Measurements from ENCODE around the gene DIAPH3.

Gene DIAPH3

GRCh38 chr13:60134376-60134775 lies 29.4 kb downstream of the DIAPH3 start:
- Histone ChIP-seq H3K4me3 (ENCODE audit: low read length, poor library complexity, severe bottlenecking) (no peak overlapping the region), H3K36me3 (ENCODE audit: insufficient read depth, low read length) (peaks cover 23% of the 10 kb centered on the region; the same call in 1 of the 2 replicates), H3K9me3 (ENCODE audit: insufficient read depth, low read depth, low read length) (no peaks in the 10 kb centered on the region), H4K20me1 (ENCODE audit: insufficient read depth, low read length, poor library complexity, severe bottlenecking) (no peaks in the 10 kb centered on the region), H3K79me2 (ENCODE audit: insufficient read depth, low read length) (peaks cover 47% of the 10 kb centered on the region), H3K9ac (ENCODE audit: low read depth, low read length, poor library complexity, severe bottlenecking) (no peak overlapping the region), H3F3A (ENCODE audit: low read depth) (no peaks in the 10 kb centered on the region), H3K27me3 (ENCODE audit: insufficient read depth, low read length, poor library complexity, severe bottlenecking) (no peaks in the 10 kb centered on the region), H3K4me2 (ENCODE audit: low read depth, low read length, poor library complexity, severe bottlenecking) (peak overlapping the region; percentile 5), H3K9me2 (replicated peaks; ENCODE audit: low read depth, low read length) (no peaks in the 10 kb centered on the region), H2AFZ (ENCODE audit: low read length) (no peak overlapping the region), H3K4me1 (ENCODE audit: insufficient read depth, low read length, poor library complexity, severe bottlenecking) (peaks cover 13% of the 10 kb centered on the region)
- TF ChIP-seq, protein P1, sequence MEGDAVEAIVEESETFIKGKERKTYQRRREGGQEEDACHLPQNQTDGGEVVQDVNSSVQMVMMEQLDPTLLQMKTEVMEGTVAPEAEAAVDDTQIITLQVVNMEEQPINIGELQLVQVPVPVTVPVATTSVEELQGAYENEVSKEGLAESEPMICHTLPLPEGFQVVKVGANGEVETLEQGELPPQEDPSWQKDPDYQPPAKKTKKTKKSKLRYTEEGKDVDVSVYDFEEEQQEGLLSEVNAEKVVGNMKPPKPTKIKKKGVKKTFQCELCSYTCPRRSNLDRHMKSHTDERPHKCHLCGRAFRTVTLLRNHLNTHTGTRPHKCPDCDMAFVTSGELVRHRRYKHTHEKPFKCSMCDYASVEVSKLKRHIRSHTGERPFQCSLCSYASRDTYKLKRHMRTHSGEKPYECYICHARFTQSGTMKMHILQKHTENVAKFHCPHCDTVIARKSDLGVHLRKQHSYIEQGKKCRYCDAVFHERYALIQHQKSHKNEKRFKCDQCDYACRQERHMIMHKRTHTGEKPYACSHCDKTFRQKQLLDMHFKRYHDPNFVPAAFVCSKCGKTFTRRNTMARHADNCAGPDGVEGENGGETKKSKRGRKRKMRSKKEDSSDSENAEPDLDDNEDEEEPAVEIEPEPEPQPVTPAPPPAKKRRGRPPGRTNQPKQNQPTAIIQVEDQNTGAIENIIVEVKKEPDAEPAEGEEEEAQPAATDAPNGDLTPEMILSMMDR (conservative IDR thresholded peaks at IDR 0.05; ENCODE audit: low read length) = peak; percentile 69
- no peak for TF ChIP-seq EZH2phosphoT487 (IDR thresholded peaks at IDR 0.05; ENCODE audit: borderline replicate concordance)

DNA sequence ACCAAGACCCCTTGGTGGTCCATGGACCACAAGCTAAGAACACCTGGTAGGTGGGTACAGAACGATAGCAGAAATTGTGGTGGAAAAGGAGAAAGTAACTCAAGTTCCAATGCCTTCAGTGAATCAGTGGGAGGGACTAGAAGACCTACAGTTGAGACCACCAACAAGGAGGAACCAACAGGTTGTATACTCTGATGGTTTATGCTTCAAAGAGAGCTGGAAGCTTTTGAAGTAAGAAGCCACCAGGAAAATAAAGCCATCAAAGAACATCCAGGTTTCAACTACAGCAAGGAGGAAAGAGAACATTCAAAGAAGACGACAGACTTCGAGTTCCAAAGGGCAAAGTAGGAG lies 42.4 kb downstream of the DIAPH3 start:
- Histone ChIP-seq H2AFZ (ENCODE audit: low read length) (no peak overlapping the region), H3K27me3 (ENCODE audit: insufficient read depth, low read length, poor library complexity, severe bottlenecking) (no peaks in the 10 kb centered on the region), H3K4me3 (ENCODE audit: low read length, poor library complexity, severe bottlenecking) (peak overlapping the region; percentile 25), H3K9me3 (ENCODE audit: insufficient read depth, low read depth, low read length) (0 out of 2 replicates have a peak, but pooled peaks cover under 1% of the 10 kb centered on the region), H3K79me2 (ENCODE audit: insufficient read depth, low read length) (peaks cover 13% of the 10 kb centered on the region), H3F3A (ENCODE audit: low read depth) (peaks cover 8% of the 10 kb centered on the region), H4K20me1 (ENCODE audit: insufficient read depth, low read length, poor library complexity, severe bottlenecking) (no peaks in the 10 kb centered on the region), H3K4me1 (ENCODE audit: insufficient read depth, low read length, poor library complexity, severe bottlenecking) (peaks cover 30% of the 10 kb centered on the region), H3K4me2 (ENCODE audit: low read depth, low read length, poor library complexity, severe bottlenecking) (peak overlapping the region; percentile 64), H3K9ac (ENCODE audit: low read depth, low read length, poor library complexity, severe bottlenecking) (no peak overlapping the region), H3K36me3 (ENCODE audit: insufficient read depth, low read length) (peaks cover 1% of the 10 kb centered on the region), H3K9me2 (replicated peaks; ENCODE audit: low read depth, low read length) (no peaks in the 10 kb centered on the region)
- TF ChIP-seq, protein P1 (conservative IDR thresholded peaks at IDR 0.05; ENCODE audit: low read length) = no peak
- TF ChIP-seq EZH2phosphoT487 (IDR thresholded peaks at IDR 0.05; ENCODE audit: borderline replicate concordance) = no peak

DNA sequence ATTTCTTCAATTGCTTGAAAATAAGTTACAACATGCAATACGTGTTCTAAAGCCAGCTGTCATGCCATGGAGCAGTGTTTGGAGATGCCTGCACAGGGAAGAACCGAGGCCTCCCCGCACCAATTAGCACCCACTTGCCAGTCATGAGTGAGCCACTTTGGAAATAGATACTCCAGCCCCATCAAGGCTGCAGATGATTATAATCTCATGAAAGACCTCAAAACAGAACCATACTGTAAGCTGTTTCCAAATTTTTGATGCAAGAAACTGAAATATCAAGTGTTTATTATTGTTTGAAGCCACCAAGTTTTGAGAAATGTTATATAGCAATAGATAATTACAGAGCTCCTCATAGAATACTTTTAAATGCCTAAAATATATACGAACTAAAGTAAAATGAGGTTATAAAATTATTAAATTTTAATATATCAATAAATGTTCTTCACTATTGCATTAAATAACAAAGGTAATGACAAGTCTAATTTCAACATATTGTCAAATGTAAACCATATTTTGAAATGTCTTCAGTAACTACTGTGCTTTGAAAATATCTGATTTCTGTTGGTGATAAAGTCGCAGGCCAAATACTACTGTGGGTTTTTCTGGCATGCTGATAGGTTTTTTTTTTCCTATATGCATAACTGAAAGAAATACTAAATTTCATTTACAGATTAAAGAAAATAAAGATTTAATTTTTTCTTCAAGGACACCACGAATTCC lies 43.0 kb downstream of the DIAPH3 start:
- Histone ChIP-seq H3K79me2 (ENCODE audit: insufficient read depth, low read length) (peaks cover 11% of the 10 kb centered on the region), H2AFZ (ENCODE audit: low read length) (no peak overlapping the region), H3K9me2 (replicated peaks; ENCODE audit: low read depth, low read length) (no peaks in the 10 kb centered on the region), H3K4me2 (ENCODE audit: low read depth, low read length, poor library complexity, severe bottlenecking) (peak overlapping the region; percentile 64), H3K4me1 (ENCODE audit: insufficient read depth, low read length, poor library complexity, severe bottlenecking) (peaks cover 30% of the 10 kb centered on the region), H4K20me1 (ENCODE audit: insufficient read depth, low read length, poor library complexity, severe bottlenecking) (no peaks in the 10 kb centered on the region), H3K4me3 (ENCODE audit: low read length, poor library complexity, severe bottlenecking) (peak overlapping the region; percentile 25), H3K9ac (ENCODE audit: low read depth, low read length, poor library complexity, severe bottlenecking) (no peak overlapping the region), H3K27me3 (ENCODE audit: insufficient read depth, low read length, poor library complexity, severe bottlenecking) (no peaks in the 10 kb centered on the region), H3K36me3 (ENCODE audit: insufficient read depth, low read length) (peaks cover 5% of the 10 kb centered on the region), H3F3A (ENCODE audit: low read depth) (peaks cover 8% of the 10 kb centered on the region), H3K9me3 (ENCODE audit: insufficient read depth, low read depth, low read length) (0 out of 2 replicates have a peak, but pooled peaks cover 2% of the 10 kb centered on the region)
- no peak for TF ChIP-seq EZH2phosphoT487 (IDR thresholded peaks at IDR 0.05; ENCODE audit: borderline replicate concordance)
- TF ChIP-seq, protein P1 (conservative IDR thresholded peaks at IDR 0.05; ENCODE audit: low read length) = no peak
